ENCODE data around the gene MED10.

DNA sequence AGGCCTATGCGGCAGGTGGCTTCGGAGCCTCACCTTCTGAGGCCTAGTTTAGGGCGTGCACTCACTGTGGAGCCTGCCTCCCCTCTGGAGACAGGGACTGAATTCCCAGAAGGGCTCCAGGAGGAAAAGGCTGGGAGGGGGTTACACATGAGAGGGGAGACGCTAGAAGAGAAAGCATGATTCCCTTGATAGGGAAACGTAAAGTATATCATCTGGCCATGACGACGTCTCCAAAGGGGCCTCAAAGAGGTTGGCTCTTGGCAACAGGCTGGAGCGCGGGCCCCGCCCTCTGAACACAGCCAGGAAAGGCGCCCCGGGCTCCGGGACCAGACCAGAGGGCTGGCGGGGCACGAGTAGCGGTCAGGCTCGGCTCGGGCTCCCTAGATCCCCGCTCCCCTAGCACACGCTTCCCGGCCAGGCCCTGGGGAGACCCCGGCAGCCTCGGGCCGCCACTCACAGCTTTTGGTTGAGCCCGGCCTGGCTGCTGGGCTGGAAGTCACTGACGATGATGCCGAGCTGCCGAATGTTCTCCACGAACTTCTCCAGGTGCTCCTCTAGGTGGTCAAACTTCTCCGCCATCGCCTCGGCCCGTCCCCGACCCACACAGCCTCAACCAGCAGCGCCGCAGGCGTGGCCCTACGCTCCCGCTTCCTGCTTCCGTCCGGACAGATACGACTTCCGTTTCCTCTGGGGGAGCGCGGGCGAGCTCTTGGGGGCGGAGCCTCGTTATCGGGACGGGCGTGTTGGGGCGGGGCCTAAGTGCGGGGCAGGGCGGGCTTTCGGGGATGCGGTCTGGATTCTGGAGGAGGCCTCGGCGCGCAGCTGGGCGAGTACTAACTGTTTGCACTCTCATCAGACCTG, at the start of gene MED10:
- TF ChIP-seq YY1 (IDR thresholded peaks at IDR 0.05; ENCODE audit: insufficient read depth, insufficient read length) (no peak), ZNF274 (IDR thresholded peaks at IDR 0.05; ENCODE audit: low read depth, low read length) (no peak)

Measured in NT2/D1 (cell line).